ENCODE data around the gene NUDT2.
A peak's percentile ranks its signal among the peaks of the same experiment; 100 is the strongest.
"Not testable (repeated sequence)": the region's sequence is repeated elsewhere in the genome, so short reads cannot be mapped to it uniquely, and the experiment has no call there.

Gene NUDT2

DNA sequence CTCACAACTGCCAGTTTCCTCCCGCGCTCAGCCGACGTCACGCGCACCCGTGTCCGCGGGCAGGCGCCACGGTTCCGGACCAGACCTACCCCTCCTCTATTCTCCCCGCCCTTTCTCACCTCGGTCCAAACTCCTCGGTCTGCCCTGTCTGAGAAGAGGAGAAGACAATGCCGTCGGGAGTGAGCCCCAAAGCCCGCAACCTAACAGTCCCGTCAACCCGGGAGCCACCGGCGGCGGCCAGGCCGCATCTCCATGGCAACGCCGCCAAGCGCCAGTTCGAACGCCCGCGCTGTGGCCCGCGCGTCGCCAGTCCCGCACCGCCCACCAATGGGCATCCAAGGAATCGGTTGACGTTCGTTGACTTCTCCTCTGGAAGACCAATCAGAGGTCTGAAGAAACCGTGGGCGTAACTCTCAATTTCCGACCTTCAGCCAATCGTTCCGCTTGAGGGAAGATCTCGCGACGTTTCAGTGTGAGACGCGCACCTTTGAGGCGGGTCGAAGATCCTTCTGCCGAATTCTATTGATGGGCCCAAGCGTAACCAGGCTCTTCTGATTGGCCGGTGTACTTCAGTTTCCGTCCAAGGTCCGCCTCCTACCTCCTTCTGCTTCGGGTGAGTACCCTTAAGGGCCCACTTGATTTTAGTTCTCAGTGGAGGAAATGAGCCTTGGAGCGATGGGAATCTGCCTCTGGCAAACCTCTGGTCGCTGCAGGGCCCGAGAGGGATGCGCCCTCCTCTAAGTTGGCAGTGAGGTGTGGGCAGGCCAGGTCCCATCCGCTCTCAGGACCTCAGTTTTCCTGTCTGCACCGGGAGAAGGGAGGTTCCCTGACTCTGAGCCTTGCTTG lies at the start of gene NUDT2, which contains the start of gene KIF24:
Gene NUDT2 (plus strand): TSS at position 583 of the 846 bp plus-strand sequence. CDS start 9,471 bp downstream, outside the sequence.
Gene KIF24 (minus strand): TSS at position 282 of the 846 bp plus-strand sequence. CDS start 17,922 bp downstream, outside the sequence.
- DNase-seq = peak; percentile 69 to 99 (median 96)

DNA sequence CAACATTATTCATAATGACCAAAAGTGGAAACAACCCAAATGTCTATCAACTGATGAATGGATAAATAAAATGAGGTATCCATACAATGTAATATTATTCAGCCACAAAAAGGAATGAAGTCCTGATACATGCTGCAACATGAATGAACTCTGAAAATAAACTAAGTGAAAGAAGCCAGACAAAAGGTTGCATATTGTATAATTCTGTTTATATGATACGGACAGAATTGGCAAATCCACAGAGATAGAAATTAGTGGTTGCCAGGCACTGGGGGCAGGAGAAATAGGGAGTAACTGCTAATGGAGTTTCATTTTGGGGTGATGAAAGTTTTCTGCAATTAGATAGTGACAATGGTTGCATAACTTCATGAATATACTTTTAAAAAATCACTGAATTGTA lies 47.3 kb upstream of the NUDT2 start:
- DNase-seq = no peak

DNA sequence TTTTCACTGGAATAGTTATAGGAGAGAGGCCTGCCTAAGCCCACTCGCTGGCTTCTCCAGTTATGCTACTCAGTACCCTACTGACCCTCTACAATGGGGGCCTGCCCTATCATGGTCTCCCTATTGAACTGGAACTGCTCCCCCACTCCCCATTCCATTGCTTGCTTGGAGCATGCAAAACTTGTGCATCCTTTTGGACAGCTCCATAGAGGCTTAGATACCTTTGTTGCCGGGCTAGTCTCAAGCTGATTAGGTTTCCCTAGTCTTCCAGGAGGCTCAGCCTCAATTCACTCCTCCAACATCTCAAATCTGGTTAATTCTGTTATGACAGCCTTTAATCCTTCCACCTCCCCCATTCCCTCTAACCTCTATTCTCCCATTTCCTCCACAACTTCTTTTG lies 40.2 kb upstream of the NUDT2 start:
- no peak for DNase-seq

DNA sequence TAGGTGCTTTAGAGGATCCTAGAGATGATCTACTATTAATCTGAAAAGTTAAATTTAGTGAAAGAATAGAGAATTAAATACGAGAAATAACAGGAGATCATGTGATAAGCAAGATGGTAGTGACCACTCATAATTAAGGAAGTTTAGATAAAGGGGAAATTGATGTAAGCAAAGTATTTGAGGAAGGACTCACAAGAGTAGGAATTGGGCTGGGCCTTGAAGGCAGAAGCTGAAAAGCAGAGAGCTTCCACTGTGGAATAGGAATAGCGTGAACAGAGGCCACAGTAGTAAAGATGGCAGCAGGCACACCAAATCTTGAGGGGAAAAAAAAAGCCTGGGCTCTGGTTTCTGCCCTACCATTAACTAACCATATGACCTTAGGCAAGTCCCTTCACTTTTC lies 38.3 kb upstream of the NUDT2 start:
- no peak for DNase-seq

DNA sequence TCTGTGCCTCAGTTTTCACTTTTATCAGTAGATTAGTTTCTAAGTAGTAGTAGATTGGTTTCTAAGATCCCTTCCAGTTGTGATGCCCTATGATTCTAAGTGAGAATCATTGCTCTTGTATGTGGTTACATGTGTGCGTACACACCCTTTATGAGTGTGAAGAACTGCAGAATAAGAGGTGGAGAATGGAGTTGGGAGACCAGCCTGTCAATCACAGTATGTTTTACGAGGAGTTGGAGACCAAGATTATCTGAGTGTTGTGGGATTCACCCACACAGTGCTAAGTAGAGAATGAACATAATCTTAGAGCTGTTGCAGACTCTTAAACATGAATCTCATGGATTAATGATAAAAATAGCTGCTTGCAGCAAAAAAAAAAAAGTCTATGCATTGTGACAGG lies 37.9 kb upstream of the NUDT2 start:
- DNase-seq = no peak

DNA sequence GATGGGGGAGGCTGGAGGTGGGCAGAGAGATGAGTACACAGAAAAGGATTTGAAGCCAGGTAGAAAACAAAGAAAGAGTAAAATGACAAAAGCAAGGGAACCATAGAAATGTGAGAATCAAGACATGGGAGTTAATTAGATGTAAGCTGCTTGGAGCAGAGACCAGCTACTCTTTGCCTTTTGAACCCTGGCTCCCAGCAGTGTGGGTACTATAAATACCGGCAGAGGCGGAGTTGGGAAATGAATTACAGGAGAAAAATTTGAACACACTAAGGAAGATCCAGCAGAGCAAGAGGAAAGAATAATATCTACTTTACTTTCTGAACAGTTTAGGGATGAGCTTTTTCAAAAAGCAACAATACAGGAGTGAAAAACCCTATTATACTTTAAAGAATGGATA lies 36.8 kb upstream of the NUDT2 start:
- DNase-seq = no peak

DNA sequence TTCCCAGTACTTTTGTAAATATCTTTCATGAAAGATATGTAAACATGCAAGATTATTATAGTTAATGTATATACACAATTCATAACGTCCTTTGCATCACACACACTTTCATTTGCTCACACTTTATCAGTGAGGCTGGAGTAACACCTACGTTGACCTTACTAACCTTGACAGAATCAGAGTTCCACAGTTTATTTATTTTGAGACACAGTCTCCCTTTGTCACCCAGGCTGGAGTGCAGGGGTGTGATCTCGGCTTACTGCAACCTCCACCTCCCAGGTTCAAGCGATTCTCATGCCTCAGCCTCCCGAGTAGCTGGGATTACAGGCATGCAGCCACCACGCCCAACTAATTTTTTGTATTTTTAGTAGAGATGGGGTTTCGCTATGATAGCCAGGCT lies 28.3 kb upstream of the NUDT2 start:
- not testable (repeated sequence) for DNase-seq

DNA sequence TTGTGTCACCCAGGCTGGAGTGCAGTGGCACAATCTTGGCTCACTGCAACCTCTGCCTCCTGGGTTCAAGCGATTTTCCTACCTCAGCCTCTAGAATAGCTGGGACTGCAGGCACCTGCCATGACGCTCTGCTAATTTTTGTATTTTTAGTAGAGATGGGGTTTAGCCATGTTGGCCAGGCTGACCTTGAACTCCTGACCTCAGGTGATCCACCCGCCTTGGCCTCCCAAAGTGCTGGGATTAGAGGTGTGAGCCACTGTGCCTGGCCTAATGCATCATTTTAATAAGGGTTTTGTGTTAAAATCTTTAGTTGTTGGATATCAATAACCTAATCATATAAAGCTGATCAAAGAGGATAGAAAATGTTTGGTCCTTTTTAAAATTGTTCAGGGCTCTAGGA lies 21.1 kb upstream of the NUDT2 start:
- DNase-seq = not testable (repeated sequence)

DNA sequence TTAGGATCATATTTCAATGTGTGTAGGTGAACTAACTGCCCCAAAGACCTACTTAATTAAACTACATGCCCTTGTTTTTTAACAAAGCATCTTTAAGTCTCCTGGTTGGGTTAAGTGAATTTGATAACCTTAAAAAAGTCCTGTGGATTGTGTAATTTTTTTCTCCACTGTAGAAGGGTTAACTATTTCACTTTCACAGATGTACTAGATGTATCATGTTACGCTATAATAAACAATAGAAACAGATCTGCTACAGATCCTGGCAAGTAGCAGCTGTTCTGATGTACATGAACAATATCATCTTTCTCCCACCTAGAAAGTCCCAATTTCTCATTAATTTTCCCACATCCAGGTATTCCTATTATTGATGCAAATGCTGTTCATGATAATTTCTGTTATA lies 19.2 kb upstream of the NUDT2 start:
- DNase-seq = no peak

DNA sequence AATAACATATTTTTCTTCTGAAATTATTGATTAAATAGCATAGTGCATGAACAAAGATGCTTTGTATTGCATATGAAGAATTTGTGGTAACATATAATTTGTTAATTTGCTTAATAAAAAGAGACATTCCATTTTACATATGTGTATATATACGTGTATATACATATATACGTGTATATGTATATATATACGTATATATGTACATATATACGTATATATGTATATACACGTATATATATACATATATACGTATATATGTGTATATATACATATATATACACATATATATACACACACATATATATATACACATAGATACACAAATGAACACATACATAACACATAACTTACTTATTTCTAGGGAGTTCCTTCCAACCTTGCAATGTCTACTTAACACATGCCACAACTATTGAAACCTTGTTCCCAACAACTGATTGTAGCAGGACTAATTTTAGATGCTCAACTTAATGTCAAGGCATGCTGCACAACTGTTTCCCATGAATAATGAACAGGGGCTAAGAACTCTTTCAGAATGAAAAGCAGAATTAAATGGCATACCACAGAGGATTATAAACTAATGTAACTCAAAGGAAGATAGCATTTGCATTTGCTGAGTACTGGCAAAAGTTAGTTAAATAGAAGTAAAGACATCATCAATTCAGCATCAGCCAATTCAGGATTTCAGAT lies 17.7 kb upstream of the NUDT2 start:
- DNase-seq = no peak

DNA sequence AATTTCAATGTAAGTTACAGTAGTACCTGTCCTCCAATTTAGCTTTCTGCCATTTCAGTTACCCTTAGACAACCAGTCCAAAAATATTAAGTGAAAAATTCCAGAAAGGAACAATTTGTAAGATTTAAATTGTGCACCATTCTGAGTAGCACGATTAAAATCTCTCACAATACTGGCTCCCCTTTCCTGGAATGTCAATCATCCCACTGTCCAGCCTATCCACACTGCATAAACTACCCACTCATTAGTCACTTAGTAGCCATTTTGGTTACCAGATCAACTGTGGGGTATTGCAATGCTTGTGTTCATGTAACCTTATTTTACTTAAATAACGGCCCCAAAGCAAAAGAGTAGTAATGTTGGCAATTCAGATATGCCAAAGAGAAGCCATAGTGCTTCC lies 11.9 kb upstream of the NUDT2 start:
- no peak for DNase-seq

DNA sequence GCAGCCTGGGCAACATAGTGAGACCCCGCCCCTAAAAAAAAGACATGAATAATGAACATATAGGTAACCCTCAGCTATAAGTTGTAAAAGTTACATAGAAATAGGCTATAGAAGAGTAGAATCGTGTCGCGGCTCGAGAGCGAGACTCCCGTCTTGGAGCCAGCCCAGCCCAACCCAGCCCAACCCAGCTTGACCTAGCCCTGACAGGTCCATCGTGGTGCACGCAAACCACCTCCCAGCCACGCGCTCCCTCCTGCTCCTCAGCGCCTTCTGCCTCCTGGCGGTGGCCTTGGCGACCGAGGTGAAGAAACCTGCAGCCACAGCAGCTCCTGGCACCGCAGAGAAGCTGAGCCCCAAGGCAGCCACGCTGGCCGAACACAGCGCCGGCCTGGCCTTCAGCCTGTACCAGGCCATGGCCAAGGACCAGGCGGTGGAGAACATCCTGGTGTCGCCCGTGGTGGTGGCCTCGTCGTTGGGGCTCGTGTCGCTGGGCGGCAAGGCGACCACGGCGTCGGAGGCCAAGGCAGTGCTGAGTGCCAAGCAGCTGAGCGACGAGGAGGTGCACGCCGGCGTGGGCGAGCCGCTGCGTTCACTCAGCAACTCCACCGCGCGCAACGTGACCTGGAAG lies 11.1 kb upstream of the NUDT2 start:
- DNase-seq = no peak

DNA sequence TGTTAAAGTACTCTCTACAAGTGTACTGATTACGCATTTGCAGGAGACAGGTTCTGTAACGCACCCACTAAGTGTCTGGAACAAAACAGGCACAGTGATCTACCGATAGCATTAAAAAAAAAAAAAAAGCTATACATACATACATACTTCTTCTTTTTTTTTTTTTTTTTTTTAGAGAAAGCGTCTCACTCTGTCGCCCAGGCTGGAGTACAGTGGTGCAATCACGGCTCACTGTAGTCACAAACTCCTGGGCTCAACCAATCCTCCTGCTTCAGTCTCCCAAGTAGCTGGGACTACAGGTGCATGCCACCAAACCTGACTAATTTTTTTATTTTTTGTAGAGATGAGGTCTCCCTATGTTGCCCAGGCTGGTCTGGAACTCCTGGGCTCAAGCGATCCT lies 7.9 kb upstream of the NUDT2 start:
- no peak for DNase-seq

DNA sequence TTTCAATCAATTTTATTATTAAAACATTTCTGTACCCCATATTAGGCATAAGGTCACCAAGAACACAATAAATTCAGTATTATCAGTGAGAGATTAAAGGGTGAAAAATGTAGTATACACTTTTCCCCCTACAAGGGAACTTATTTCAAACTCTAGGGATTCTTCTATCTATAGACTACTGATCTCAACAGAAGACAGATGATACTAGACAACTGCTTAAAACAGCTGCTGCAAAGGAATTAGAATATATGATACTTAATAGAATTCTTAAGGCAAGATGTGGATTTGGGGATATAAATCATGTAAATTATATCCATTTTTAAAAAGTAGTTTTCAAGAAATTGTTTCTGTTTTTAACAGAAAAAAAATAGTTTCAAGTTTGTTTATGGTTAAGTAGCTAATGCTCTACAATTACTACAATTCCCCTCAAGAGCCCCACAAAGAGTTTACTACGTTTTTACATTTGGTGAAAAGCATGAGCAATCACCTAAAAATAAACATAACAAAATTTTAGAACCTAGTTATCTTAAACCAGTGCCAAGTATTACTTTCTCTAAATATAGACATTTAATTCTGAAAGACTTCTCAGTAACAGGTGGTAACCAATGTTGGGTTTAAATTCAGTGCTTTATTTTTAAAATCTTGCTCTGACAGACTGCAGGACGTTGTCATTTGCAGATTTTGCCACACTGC lies 6.3 kb upstream of the NUDT2 start:
- no peak for DNase-seq

DNA sequence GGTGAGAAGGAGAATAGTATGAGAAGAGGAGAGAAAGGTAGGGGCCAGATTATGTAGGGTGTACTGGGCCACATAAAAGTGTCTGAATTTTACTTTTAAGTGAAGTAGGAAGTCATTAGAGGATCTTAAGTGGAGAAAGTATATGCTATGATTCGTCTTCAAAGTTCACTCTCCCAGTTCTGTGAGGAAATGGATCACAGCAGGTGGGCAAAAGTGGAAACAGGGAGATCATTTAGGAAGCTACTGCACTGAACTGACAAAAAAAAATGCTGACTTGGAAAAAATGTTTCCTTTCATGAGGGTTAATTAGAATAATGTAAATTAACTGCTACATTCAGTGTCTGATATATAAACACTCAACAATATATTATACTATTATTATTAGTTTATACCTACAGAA lies 2.7 kb upstream of the NUDT2 start:
- no peak for DNase-seq

DNA sequence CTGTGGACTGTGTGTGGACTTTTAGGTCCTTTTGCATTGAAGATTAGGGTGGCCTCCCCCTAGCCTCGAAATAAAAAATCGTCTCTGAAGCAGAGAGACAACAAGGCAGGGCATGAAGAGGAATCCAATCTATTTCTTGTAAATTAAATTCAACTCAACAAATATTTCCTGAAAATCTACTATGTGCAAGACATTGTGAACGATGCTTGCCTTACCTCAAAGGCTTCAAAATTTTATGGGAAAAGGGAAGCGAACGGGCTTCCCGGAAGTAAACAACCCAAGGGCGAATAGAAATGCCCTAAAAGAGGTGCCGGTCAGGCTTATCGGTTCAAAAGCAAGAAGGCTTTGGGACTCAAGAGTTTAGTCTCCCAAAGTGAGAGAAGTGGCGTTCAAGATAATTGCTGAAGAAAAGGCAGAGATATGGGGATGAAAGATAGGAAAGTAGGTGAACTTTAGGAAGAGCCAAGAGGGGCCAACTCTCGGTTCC lies 826 bp upstream of the NUDT2 start:
- DNase-seq = peak in 1 of 56 donors; percentile 52

DNA sequence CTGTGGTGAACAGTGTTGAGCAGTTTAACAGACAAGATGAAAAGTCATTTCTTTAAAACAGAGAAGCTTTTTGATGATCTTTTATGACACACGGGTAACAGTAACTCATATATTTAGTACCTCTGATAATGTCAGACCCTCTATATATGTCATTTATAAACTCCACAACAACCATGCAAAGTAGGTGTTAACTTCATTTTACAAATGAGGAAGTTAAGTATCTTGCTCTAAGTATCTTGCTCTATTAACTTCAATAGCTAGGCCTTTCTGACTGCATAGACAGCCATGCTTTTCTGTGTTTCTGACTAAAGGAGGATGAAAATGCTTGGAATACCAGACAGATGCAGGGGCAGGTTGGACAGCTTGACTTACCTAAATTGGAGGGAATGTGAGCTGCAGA lies 1.8 kb downstream of the NUDT2 start:
- DNase-seq = no peak

DNA sequence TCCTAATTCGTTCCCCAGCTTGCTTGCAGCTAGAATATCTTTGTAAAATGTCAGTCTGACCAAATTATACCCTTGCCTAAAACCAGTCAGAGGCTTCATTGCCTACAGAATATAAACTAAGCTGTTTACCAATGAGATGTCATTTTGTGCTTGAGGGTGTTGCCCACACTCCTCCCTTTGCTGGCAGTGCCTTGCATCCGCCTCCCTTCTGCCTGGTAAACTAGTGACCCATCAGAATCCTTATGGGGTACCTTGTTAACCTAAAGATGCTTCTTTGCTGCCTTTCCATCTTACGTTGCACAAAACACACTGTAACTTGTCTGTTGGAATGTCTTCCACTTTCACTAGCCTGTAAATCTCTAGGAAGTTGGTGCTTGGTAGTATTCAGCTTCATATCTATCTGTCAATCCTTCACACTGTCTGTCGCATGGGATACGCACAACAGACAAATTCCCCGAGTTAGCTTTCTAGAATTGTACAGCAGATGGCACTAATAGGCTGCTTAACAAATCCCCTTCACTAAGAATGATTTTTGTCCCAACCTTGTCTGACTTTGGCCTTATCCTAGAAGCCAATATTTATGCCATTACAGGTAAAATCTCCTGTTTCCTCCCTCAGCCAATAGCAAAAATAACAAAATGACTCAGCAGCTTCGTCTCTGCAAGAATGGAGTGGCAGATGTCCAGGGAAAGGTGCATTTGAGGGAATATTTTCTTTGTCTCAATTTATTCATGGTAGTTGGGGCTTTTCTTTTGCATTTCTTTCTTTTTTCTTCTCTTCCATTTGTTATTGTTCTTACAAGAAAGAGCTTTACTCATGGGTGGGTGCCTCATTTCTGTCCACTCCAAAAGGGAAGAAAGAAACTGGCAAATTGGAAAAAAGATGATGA lies 3.0 kb downstream of the NUDT2 start:
- peak in 17 of 56 donors; percentile 3 to 48 (median 16) for DNase-seq

DNA sequence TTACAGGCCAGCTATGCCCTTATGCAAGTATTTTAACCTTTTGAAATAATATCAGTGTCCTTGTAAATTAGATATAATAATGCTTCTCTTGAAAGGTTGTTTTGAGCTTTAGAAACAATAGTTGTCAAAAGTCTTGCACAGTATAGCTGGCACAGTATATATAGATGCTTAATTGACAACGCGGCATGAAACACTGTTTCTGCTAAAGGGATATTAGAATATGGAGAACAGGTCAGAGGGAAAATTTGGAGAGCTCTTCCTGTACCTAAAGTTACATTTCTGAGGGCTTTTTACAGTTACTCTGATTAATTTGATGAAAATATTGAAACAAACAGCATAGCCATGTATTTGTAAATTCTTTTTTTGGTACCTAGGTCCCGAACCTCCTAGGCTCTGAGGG lies 4.5 kb downstream of the NUDT2 start:
- no peak for DNase-seq

DNA sequence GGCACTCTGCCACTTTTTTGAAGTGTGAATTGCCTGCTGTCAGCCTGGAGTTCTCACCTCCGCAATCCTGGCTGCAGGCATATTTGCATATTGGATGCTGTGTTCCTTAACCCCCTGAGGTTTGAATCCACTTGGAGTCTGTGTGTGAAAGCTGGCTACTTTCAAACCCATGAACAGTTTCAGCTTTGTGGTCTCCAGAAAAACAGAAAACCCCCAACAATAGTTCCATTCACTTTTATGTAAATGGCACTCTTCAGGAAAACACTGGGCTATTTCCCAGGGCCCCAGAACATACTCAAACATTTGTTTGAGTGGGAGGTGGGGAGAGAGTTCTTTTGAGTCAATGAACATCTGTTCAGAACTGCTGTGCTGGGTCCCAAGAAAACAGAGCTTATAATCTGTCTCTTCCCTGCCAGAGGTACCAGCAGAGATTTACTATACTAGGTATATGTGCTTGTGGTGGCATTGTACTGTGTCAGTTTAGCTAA lies 5.0 kb downstream of the NUDT2 start:
- peak in 50 of 56 donors; percentile 15 to 87 (median 66) for DNase-seq
